ENCODE results near the gene TTC33. TPM values are rescaled to one million over a fixed set of nuclear protein-coding genes. Genes with fewer than 3 reads are reported as not detected.

Gene TTC33
- total RNA-seq, 1 experiment from 2014 or later = 12.6 TPM

- no peak for ATAC-seq
- no TSS peak for BruUV-seq (replicated peaks)
- POLR2A ChIA-PET = interaction anchor here (0.7 kb wide), 1 partner anchor 75 kb away, joined by 3 read pairs; no protein-coding TSS in a partner anchor
- in situ Hi-C loops (cut with HindIII; ENCODE audit: low pct_unique_long_range_greater_than_20kb, low sequenced_read_pairs) = no loop called here
- H3K4me1 ChIP-seq (ENCODE audit: control insufficient read depth, insufficient read depth, low read length) = no peaks in the 10 kb centered on the region
- H3K36me3 ChIP-seq (ENCODE audit: control insufficient read depth, insufficient read depth, low read length) = no peaks in the 10 kb centered on the region
- CTCF ChIA-PET = no interaction called here
- TF ChIP-seq POLR2AphosphoS5 (IDR thresholded peaks at IDR 0.05; ENCODE audit: low read depth, low read length) (no peak), CTCF (IDR thresholded peaks at IDR 0.05) (no peak)
- intact Hi-C loops (cut with micrococcal nuclease; ENCODE audit: unreplicated experiment) = no loop called here
- H3K9me3 ChIP-seq (ENCODE audit: control insufficient read depth, insufficient read depth, low read depth, low read length) = no peaks in the 10 kb centered on the region
- H3K4me3 ChIP-seq (ENCODE audit: low read depth in 2 of 2, low read length in 2 of 2) = no peak overlapping the region
- no peaks in the 10 kb centered on the region for H3K27me3 ChIP-seq (ENCODE audit: control insufficient read depth, insufficient read depth, low read length)
- no peak overlapping the region for H3K27ac ChIP-seq (ENCODE audit: low read length)
- DNase-seq (ENCODE audit: low read depth, low spot score) = no peak
Measured at GRCh38 chr5:40649463-40650030, 106.2 kb downstream of the TTC33 start.

- Histone ChIP-seq H3K4me1 (ENCODE audit: control insufficient read depth, insufficient read depth, low read length) (no peaks in the 10 kb centered on the region), H3K36me3 (ENCODE audit: control insufficient read depth, insufficient read depth, low read length) (no peaks in the 10 kb centered on the region), H3K27ac (ENCODE audit: low read length) (no peak overlapping the region), H3K4me3 (ENCODE audit: low read depth in 2 of 2, low read length in 2 of 2) (no peak overlapping the region), H3K9me3 (ENCODE audit: control insufficient read depth, insufficient read depth, low read depth, low read length) (no peaks in the 10 kb centered on the region), H3K27me3 (ENCODE audit: control insufficient read depth, insufficient read depth, low read length) (no peaks in the 10 kb centered on the region)
- DNase-seq (ENCODE audit: low read depth, low spot score) = no peak
- ATAC-seq = no peak
- intact Hi-C loops (cut with micrococcal nuclease; ENCODE audit: unreplicated experiment) = no loop called here
- no peak for TF ChIP-seq POLR2AphosphoS5 (IDR thresholded peaks at IDR 0.05; ENCODE audit: low read depth, low read length)
- no peak for TF ChIP-seq TCF7L2 (IDR thresholded peaks at IDR 0.05; ENCODE audit: low read depth, low read length)
- TF ChIP-seq SIN3A (IDR thresholded peaks at IDR 0.05; ENCODE audit: borderline replicate concordance, insufficient read depth, low read depth, low read length) = no peak
- TF ChIP-seq REST (IDR thresholded peaks at IDR 0.05; ENCODE audit: insufficient read depth in 1 of 2, low read depth in 2 of 2, low read length in 1 of 2) = no peak
- no peak for TF ChIP-seq CTCF (IDR thresholded peaks at IDR 0.05)
- in situ Hi-C loops (cut with HindIII; ENCODE audit: low pct_unique_long_range_greater_than_20kb, low sequenced_read_pairs) = no loop called here
- no TSS peak for BruUV-seq (replicated peaks)
- CTCF ChIA-PET = no interaction called here
- POLR2A ChIA-PET = no interaction called here
Measured at GRCh38 chr5:40648150-40648549, 107.6 kb downstream of the TTC33 start.
